GM12878 (cell line): ENCODE results near the gene CCDC24. TPM values are rescaled to one million over a fixed set of nuclear protein-coding genes. Genes with fewer than 3 reads are reported as not detected.

Experiments used
- ATAC-seq: fragments of 200-7000 bp; cut with Tn5 transposase; 3 replicates; pipeline ENCODE4 v1.9.1; 2020; ENCODE audit warnings: mild to moderate bottlenecking, moderate library complexity
- BruUV-seq: library from RNA; stranded (reverse); fragments of 400-500 nt; replicated peaks from 2 replicates; lab custom pipeline; 2021; lab: Mats Ljungman, UMichigan
- CTCF ChIA-PET: fragments of 300-600 bp; sonication (Branson Sonifier 250); formaldehyde crosslinking; extraction: SDS; loops from one replicate; lab custom pipeline; 2021; ENCODE audit warnings: inconsistent platforms; lab: Yijun Ruan, JAX
- POLR2A ChIA-PET: fragments of 350-600 bp; formaldehyde crosslinking; extraction: SDS; loops from one replicate; lab custom pipeline; 2021; ENCODE audit warnings: inconsistent platforms; lab: Charles Lee
- RAD21 ChIA-PET: fragments of 300-600 bp; sonication (Branson Sonifier 250); formaldehyde crosslinking; loops from one replicate; lab custom pipeline; 2023; ENCODE audit warnings: antibody characterized with exemption; ENCODE audit not compliant: unreplicated experiment; lab: Charles Lee
- SMC1A ChIA-PET: fragments of 300-600 bp; sonication (Branson Sonifier 250); formaldehyde crosslinking; loops from one replicate; lab custom pipeline; 2023; ENCODE audit not compliant: unreplicated experiment, uncharacterized antibody; lab: Charles Lee
- DNase-seq: peaks from one replicate; pipeline ENCODE4 v3.0.0-alpha.2; 2011; ENCODE audit warnings: low read depth, low spot score
- FAIRE-seq: peaks from 3 replicates; lab custom pipeline; 2011; peaks lifted over from hg19 to GRCh38; lab: Jason Lieb, UNC
- H2AFZ ChIP-seq: 2 replicates; pipeline ENCODE4 v1.6.0; 2011; ENCODE audit warnings: low read depth, low read length, control low read depth; ENCODE audit not compliant: control insufficient read depth
- H3K27ac ChIP-seq: 2 replicates; pipeline ENCODE4 v1.5.1; 2011; ENCODE audit warnings: control low read depth; ENCODE audit not compliant: control insufficient read depth, insufficient read depth
- H3K27me3 ChIP-seq, 2 experiments: replicated peaks in 1 of 2; 2 replicates each; pipeline versions ENCODE4 v1.6.0 to v1.6.1; 2011; ENCODE audit warnings: low read length in 1 of 2; ENCODE audit not compliant: control insufficient read depth in 2 of 2, insufficient read depth in 2 of 2
- H3K36me3 ChIP-seq, 2 experiments: 2 replicates each; pipeline ENCODE4 v1.5.1; 2011; ENCODE audit warnings: low read length in 1 of 2; ENCODE audit not compliant: control insufficient read depth in 2 of 2, insufficient read depth in 2 of 2
- H3K4me1 ChIP-seq: 2 replicates; pipeline ENCODE4 v1.6.1; 2011; ENCODE audit warnings: mild to moderate bottlenecking, low read length, moderate library complexity, mixed read lengths; ENCODE audit not compliant: control insufficient read depth, insufficient read depth
- H3K4me2 ChIP-seq: 2 replicates; pipeline ENCODE4 v1.6.0; 2011; ENCODE audit warnings: control low read depth; ENCODE audit not compliant: control insufficient read depth, insufficient read depth
- H3K4me3 ChIP-seq: fragments of 200-600 bp; sonication (generic); 2 replicates; pipeline ENCODE4 v1.5.1; 2016
- H3K79me2 ChIP-seq: 2 replicates; pipeline ENCODE4 v1.6.0; 2011; ENCODE audit warnings: low read length; ENCODE audit not compliant: control insufficient read depth, insufficient read depth
- H3K9ac ChIP-seq: 2 replicates; pipeline ENCODE4 v1.8.0; 2011; ENCODE audit warnings: low read length, control low read depth, mixed read lengths; ENCODE audit not compliant: control insufficient read depth, insufficient read depth
- H3K9me3 ChIP-seq: replicated peaks from 3 replicates; pipeline ENCODE4 v1.5.1; 2011; ENCODE audit warnings: mild to moderate bottlenecking, low read length; ENCODE audit not compliant: control insufficient read depth, insufficient read depth
- H4K20me1 ChIP-seq: 2 replicates; pipeline ENCODE4 v1.6.0; 2011; ENCODE audit not compliant: control insufficient read depth, insufficient read depth
- BCL3 ChIP-seq: IDR thresholded peaks from 2 replicates; pipeline ENCODE4 v1.6.1; 2011; ENCODE audit warnings: borderline replicate concordance, low read depth, mild to moderate bottlenecking, moderate library complexity, low read length; ENCODE audit not compliant: insufficient read depth, poor library complexity, severe bottlenecking
- EGR1 ChIP-seq, 2 experiments: IDR thresholded peaks; 1 replicate in 1 of 2; 2 replicates in 1 of 2; pipeline ENCODE4 v1.6.1; 2011 to 2012; ENCODE audit warnings: low read depth in 2 of 2, low read length in 2 of 2, borderline replicate concordance in 1 of 2, mild to moderate bottlenecking in 1 of 2, moderate library complexity in 1 of 2
- ESRRA ChIP-seq: IDR thresholded peaks from 2 replicates; pipeline ENCODE4 v1.6.1; 2012; ENCODE audit warnings: mild to moderate bottlenecking, low read length, improper control_type of control experiment
- ETV6 ChIP-seq, 2 experiments: fragments of 450-650 bp in 1 of 2; IDR thresholded peaks in 1 of 2; conservative IDR thresholded peaks in 1 of 2; 2 replicates each; pipeline ENCODE4 v1.6.1; 2014; ENCODE audit warnings: antibody characterized with exemption in 1 of 2, borderline replicate concordance in 1 of 2, low read depth in 1 of 2, mild to moderate bottlenecking in 1 of 2, moderate library complexity in 1 of 2
- EZH2 ChIP-seq: IDR thresholded peaks from 2 replicates; pipeline ENCODE4 v1.6.1; 2012; ENCODE audit warnings: low read depth, mild to moderate bottlenecking, control low read depth, inconsistent platforms, low read length, borderline replicate concordance; ENCODE audit not compliant: control insufficient read depth
- HDGF ChIP-seq: fragments of 450-650 bp; IDR thresholded peaks from 2 replicates; pipeline ENCODE4 v1.6.1; 2016; ENCODE audit warnings: antibody characterized with exemption
- IKZF2 ChIP-seq, 2 experiments: fragments of 450-650 bp; IDR thresholded peaks; 2 replicates each; pipeline ENCODE4 v1.6.1; 2017; ENCODE audit warnings: mild to moderate bottlenecking in 2 of 2, moderate library complexity in 2 of 2
- JUNB ChIP-seq: IDR thresholded peaks from 2 replicates; pipeline ENCODE4 v1.6.1; 2016; ENCODE audit warnings: antibody characterized with exemption, mild to moderate bottlenecking
- MAX ChIP-seq: IDR thresholded peaks from 2 replicates; pipeline ENCODE4 v1.6.1; 2012; ENCODE audit warnings: low read depth, low read length, improper control_type of control experiment
- MYB ChIP-seq: fragments of 150-350 bp; IDR thresholded peaks from 2 replicates; pipeline ENCODE4 v1.6.1; 2014; ENCODE audit warnings: mild to moderate bottlenecking, low read depth, low read length, borderline replicate concordance
- MYC ChIP-seq: IDR thresholded peaks from 2 replicates; pipeline ENCODE4 v1.6.1; 2011; ENCODE audit warnings: mild to moderate bottlenecking, low read length, moderate library complexity, inconsistent platforms; ENCODE audit not compliant: insufficient read depth, insufficient replicate concordance, insufficient read length, severe bottlenecking
- NFYA ChIP-seq: IDR thresholded peaks from 2 replicates; pipeline ENCODE4 v1.6.1; 2011; ENCODE audit warnings: low read depth, mild to moderate bottlenecking, low read length, improper control_type of control experiment, borderline replicate concordance
- PAX5 ChIP-seq: IDR thresholded peaks from 2 replicates; pipeline ENCODE4 v1.6.1; 2011; ENCODE audit warnings: low read depth, low read length, borderline replicate concordance
- POLR2A ChIP-seq: IDR thresholded peaks from 2 replicates; pipeline ENCODE4 v1.6.1; 2011; ENCODE audit warnings: low read depth, mild to moderate bottlenecking, low read length
- POLR2AphosphoS2 ChIP-seq: IDR thresholded peaks from 2 replicates; pipeline ENCODE4 v1.6.1; 2011; ENCODE audit warnings: low read depth, mild to moderate bottlenecking, low read length, improper control_type of control experiment, moderate library complexity
- RAD51 ChIP-seq: fragments of 450-650 bp; IDR thresholded peaks from 2 replicates; pipeline ENCODE4 v1.6.1; 2016; ENCODE audit warnings: moderate library complexity, mild to moderate bottlenecking, inconsistent platforms
- WRNIP1 ChIP-seq: IDR thresholded peaks from 2 replicates; pipeline ENCODE4 v1.6.1; 2011; ENCODE audit warnings: low read depth, low read length, improper control_type of control experiment, borderline replicate concordance
- ZNF384 ChIP-seq: IDR thresholded peaks from 2 replicates; pipeline ENCODE4 v1.6.1; 2012; ENCODE audit warnings: low read depth, mild to moderate bottlenecking, low read length, improper control_type of control experiment, borderline replicate concordance
- WGBS: methylation state at CpG from one replicate; pipeline ENCODE4 v1.1.6; 2016; ENCODE audit warnings: low lambda C conversion rate; ENCODE audit not compliant: insufficient replicate concordance, insufficient coverage; ENCODE audit errors: missing lambda C conversion rate; 5-methylcytosine and 5-hydroxymethylcytosine counted together
- in situ Hi-C: fragments of 300-500 bp; cut with MboI; formaldehyde crosslinking; loops from 9 replicates; pipeline ENCODE4 v1.14.3; 2018; ENCODE audit warnings: mixed read lengths
- intact Hi-C: fragments of 100-400 bp; cut with micrococcal nuclease; formaldehyde crosslinking; loops from one replicate; pipeline ENCODE4 v1.14.2; 2022; ENCODE audit not compliant: unreplicated experiment
- polyA plus RNA-seq, 11 experiments: library from polyadenylated mRNA; depleted of rRNA in 4 of 11; unstranded in 6 of 11; stranded (reverse) in 5 of 11; fragments of >200 nt; fragmentation: Nextera tagmentation in 4 of 11; fragmentation: Illumina TruSeq in 1 of 11; extraction: Ambion mirVana in 4 of 11; extraction: Trizol in 1 of 11; gene quantifications; 1 replicate in 1 of 11; 2 replicates in 10 of 11; pipeline versions ENCODE4 v1.2.1 to v1.2.3, GENCODE V29; 2011 to 2016; ENCODE audit warnings: inconsistent platforms in 2 of 11, missing spikeins in 2 of 11, low read depth in 1 of 11
- total RNA-seq, 4 experiments: library from RNA; depleted of rRNA in 3 of 4; stranded (reverse); fragments of >200 nt in 3 of 4; fragmentation: Illumina TruSeq in 1 of 4; extraction: Trizol in 1 of 4; gene quantifications; 2 replicates each; pipeline versions ENCODE4 v1.2.1 to v1.2.3, GENCODE V29; 2013 to 2021
- TF ChIP-seq, protein P1 (sequence below): fragments of 450-650 bp; IDR thresholded peaks from 2 replicates; pipeline ENCODE4 v1.6.1; 2016; ENCODE audit warnings: mild to moderate bottlenecking

Gene CCDC24
- total and polyA plus RNA-seq, 10 of the 15 experiments (the other 5 are each of a cell fraction or from before 2014, with no cell fraction given): 0.18 to 3.1 (median 1.6) TPM; not detected in 1

GRCh38 chr1:43979261-43979527, 12.2 kb upstream of the CCDC24 start (continued):
- no peak for TF ChIP-seq IKZF2 (IDR thresholded peaks at IDR 0.05)

DNA sequence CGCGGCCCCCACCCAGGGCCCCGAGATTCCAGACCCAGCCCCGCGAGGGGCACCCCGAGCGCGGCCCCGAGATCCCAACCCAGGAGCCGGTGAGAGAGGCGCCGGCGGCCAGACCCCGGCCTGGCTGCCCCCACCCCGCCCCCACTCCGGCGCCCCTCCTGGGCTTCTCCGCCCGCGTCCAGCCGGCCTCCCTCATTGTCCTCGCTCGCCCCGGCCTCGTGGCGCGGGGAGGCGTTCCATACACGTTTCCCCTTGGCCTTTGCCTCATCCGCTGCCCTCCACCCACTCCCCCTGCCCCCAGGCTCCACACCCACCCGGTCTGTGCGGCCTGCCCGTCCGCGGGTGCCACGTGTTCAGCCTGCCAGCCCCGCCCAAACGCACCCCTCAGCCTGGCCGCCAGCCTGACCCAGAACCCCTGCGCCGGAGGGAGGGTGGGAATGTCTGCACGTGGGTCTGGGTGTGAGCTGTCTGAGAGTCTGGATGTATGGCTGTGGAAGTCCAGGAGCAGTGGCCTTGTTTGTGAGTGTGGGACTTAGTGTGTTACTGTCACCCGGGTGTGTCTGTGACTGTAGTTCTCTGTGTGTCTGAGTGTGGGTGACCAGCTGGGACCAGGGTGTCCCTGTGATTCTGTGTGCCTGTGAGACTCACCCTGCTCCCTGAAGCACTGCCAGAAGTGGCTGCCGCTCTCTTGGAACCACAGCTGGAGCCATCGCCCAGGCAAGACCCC, 11.7 kb upstream of the CCDC24 start:
- H3K27ac ChIP-seq: no peak overlapping the region; the same call in 1 of the 2 replicates
- peak overlapping the region; percentile 72 for H3K9ac ChIP-seq
- H2AFZ ChIP-seq: peak overlapping the region; percentile 29
- H3K36me3 ChIP-seq: peaks cover under 1 to 7% of the 10 kb centered on the region in 2 experiments
- H3K4me3 ChIP-seq: peak overlapping the region; percentile 74
- RAD21 ChIA-PET: interaction anchor here (0.7 kb wide), 1 partner anchor 216 kb away, joined by 3 read pairs; no protein-coding TSS in a partner anchor
- H3K4me1 ChIP-seq: peaks cover 22% of the 10 kb centered on the region
- in situ Hi-C loops (no loop called here), intact Hi-C loops (no loop called here)
- no TSS peak for BruUV-seq
- CTCF ChIA-PET: no interaction called here
- H3K27me3 ChIP-seq: no peaks in the 10 kb centered on the region
- peaks cover 45% of the 10 kb centered on the region for H3K79me2 ChIP-seq
- WGBS: 2% methylated on average over 14 of the region's 45 CpGs
- peak; percentile 74 for FAIRE-seq
- H4K20me1 ChIP-seq: no peaks in the 10 kb centered on the region
- no peak for DNase-seq
- peak; percentile 51 for ATAC-seq
- POLR2A ChIA-PET: interaction anchor here (0.6 to 0.9 kb wide), 2 partner anchors 14 to 16 kb away, joined by 3 to 5 read pairs; no protein-coding TSS in a partner anchor
- H3K4me2 ChIP-seq: peak overlapping the region; percentile 96
- no peaks in the 10 kb centered on the region for H3K9me3 ChIP-seq
- SMC1A ChIA-PET: no interaction called here
- TF ChIP-seq MYB (no peak), MAX (peak; percentile 52; the same call in 1 of the 2 replicates), PAX5 (no peak), RAD51 (peak; percentile 25; the same call in 1 of the 2 replicates), NFYA (no peak), WRNIP1 (no peak), JUNB (no peak), EGR1 (IDR thresholded peaks at IDR 0.05; ENCODE audit: borderline replicate concordance in 1 of 2, low read depth in 2 of 2, low read length in 2 of 2) (0 out of 3 replicates have a peak, but pooled peaks of 1 of the 2 experiments have one; percentile 43), EZH2 (no peak), BCL3 (no peak), ETV6 (conservative IDR thresholded peaks at IDR 0.05 in 1 of 2, IDR thresholded peaks at IDR 0.05 in 1 of 2; ENCODE audit: borderline replicate concordance in 1 of 2, low read depth in 1 of 2) (no peak), ESRRA (no peak), MYC (peak; percentile 85), HDGF (peak; percentile 43; the same call in 1 of the 2 replicates), ZNF384 (no peak), POLR2A (peak; percentile 71), POLR2AphosphoS2 (no peak)
- TF ChIP-seq, protein P1, sequence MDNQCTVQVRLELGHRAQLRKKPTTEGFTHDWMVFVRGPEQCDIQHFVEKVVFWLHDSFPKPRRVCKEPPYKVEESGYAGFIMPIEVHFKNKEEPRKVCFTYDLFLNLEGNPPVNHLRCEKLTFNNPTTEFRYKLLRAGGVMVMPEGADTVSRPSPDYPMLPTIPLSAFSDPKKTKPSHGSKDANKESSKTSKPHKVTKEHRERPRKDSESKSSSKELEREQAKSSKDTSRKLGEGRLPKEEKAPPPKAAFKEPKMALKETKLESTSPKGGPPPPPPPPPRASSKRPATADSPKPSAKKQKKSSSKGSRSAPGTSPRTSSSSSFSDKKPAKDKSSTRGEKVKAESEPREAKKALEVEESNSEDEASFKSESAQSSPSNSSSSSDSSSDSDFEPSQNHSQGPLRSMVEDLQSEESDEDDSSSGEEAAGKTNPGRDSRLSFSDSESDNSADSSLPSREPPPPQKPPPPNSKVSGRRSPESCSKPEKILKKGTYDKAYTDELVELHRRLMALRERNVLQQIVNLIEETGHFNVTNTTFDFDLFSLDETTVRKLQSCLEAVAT: no peak
